NCI-H2227 (cell line): ENCODE results near the gene PTOV1.
"Not testable (repeated sequence)": the region's sequence is repeated elsewhere in the genome, so short reads cannot be mapped to it uniquely, and the experiment has no call there.

Experiments
- DNase-seq: peaks from one replicate; lab custom pipeline; 2025; ENCODE audit not compliant: unreplicated experiment; lab: John Stamatoyannopoulos, UW

The PTOV1 gene

DNA sequence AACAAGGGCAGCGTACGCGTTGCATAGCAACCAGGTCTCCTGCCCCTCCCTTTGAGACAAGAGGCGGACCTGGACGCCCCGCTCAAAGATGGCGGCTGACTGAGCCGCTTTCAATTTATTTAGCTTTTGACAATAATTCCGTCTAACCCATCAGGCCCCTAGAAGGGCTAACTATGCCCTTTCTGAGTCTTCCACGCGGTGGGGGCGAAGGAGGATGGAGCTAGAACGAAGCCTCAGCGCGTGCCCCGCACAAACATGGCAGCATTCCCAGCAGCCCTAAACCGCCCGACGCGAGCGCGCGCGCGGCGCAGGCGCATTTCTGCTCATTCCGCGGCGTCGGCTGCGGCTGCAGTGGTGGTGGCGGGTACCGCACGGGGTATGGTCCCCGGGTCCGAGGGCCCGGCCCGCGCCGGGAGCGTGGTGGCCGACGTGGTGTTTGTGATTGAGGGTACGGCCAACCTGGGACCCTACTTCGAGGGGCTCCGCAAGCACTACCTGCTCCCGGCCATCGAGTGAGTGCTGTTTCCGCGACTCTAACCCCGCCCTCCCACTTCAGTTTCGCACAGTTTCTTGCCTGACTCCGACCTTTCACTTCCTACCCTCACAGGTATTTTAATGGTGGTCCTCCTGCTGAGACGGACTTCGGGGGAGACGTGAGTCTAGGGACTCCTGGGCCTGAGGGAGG is 32.9 kb upstream of the PTOV1 start, which contains the start of gene MED25:
Gene MED25, plus strand, starts transcription at position 326 of the 685 bp plus-strand sequence. Its CDS starts 53 bp downstream, at position 379.
- peak; percentile 88 for DNase-seq

- DNase-seq: no peak
Measured at GRCh38 chr19:49818649-49819370, 32.1 kb upstream of the PTOV1 start.

DNA sequence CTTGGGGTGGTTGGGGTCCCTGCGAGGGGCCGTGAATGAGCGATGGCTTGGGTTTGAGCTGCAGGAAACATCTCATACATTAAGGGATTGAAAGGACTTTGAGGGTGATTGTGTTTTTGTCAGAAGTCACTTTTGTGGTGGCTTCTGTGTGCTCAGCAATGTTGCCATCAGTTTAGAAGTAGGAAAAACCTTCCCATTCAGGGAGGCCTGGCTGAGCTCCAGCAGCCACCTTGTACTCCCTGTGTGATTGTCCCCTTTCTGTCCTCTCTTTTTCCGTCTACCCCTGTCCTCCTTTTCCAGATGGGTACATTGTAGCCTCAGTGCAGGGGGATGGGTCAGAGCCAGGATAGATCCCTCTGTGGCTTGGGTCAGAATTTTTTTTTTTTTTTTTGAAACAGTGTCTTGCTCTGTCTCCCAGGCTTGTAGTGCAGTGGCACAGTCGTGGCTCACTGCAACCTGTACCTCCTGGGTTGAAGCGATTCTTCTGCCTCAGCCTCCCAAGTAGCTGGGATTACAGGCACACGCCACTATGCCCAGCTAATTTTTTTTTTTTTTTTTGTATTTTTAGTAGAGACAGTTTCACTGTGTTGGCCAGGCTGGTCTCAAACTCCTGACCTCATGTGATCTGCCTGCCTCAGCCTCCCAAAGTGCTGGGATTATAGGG is 31.4 kb upstream of the PTOV1 start:
- DNase-seq: not testable (repeated sequence)

DNA sequence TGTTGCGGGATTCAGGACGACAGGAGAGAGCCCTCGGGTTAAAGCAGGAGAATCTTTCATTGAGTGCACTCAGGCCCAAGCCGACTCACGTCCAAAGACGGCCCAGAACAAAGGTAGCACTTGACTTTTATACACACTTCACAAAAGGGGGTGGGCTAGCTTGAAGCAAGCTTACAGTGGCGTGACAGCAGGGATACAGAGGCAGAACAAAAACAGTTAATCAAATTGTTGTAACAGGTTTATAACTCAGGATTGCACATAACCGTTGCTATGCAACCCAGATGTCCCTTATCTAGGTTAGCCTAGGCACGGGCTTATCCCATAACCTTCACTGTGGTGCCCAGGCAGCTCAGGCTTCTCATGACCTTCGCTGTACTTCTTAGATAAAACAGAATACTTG is 30.8 kb upstream of the PTOV1 start:
- no peak for DNase-seq

DNA sequence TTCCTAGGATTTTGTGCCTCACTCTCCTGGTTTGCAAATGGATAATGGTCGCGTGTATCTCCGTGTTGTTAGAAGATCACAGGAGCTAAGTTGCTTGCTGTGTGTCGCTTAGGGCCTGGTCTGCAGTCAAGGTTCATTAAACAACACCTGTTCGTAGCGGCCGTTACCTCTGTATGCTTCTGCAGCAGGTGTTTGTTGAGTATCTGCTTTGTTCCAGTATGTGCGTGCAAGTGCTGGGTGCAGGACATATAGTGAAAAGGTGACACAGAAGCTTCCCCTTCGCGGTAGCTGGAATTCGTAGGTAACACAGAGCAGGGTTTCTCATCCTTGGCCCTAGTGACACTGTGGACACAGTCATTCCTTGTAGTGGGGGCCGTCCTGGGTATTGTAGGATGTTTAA is 27.5 kb upstream of the PTOV1 start:
- DNase-seq: no peak

DNA sequence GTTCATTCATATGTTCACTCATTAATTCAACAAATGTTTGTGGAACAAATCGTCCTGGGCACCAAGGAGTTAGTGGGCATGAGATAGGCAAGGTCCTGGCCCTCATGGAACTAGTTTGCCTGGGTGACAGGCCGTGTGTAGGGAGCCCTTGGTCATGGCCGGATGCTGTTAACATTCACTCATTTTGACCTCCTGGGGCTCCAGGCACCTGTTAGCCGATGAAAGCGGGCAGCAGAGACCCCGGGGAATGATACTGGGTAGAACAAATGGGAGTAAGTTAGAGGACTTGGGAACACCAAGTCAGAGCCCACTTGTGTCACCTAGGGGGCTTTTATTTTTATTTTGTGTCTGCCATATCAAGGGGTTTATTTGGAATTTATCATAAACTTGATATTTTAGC is 26.3 kb upstream of the PTOV1 start:
- DNase-seq: no peak

GRCh38 chr19:49827034-49827433 is 23.9 kb upstream of the PTOV1 start:
- DNase-seq: no peak

DNA sequence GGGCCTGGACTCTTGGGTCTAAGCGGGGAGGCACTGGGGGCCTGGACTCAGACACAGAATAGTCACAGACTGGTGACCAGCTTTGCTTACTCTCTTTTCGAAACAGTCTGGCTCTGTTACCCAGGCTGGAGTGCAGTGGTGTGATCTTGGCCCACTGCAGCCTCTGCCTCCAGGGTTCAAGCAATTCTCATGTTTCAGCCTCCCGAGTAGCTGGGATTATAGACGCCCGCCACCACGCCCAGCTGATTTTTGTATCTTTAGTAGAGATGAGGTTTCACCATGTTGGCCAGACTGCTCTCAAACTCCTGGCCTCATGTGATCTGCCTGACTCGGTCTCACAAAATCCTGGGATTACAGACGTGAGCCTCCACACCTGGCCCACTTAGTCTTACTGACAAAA is 21.8 kb upstream of the PTOV1 start:
- DNase-seq: no peak

DNA sequence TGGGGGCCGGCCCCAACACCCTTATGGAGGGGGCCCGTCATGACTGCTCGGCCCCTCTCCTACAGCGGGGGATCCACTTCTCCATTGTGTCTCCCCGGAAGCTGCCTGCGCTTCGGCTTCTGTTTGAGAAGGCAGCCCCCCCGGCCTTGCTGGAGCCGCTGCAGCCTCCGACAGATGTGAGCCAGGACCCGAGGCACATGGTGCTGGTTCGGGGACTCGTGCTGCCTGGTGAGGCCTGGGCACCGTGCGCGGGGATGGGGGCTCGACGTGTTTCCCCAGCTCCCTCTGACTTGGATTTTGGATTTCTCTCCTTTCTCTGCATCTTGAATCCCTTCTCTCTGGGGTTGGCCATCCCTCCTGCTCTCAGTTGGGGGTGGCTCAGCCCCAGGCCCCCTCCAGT is 21.2 kb upstream of the PTOV1 start:
- no peak for DNase-seq

DNA sequence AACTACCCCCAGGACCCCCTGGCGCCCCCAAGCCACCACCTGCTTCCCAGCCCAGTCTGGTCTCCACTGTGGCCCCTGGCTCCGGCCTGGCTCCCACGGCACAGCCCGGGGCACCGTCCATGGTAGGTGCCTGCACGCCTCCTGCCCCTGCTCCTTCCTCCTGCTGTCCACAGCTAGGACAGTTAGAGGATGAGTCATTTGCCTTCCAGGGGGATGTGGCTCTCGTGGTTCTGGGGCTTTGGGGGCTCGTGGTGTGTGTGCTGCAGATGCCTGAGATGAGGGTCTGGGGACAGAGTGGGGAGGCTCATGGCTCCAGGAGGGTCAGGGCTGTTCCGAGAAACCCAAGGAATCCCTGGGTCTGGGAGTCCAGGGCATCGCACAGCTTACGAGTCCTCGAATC is 20.2 kb upstream of the PTOV1 start:
- no peak for DNase-seq

DNA sequence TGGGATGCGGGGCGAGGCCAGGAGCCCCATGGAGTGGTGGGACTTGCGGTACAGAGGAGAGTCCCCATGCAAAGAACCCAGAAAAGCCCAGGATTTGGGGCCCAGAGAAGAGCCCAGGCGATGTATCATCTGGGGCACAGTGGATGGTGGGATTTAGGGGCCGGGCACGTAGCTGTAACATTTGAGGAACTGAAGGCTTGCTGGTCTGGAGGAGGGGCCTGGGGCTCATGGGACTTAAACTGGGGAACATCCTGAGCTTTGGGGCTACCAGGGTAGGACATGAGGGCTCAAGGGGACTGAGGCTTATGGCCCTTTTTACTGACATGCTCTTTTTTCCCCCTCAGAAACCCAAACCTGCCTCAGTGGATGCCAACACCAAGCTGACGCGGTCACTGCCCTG is 19.4 kb upstream of the PTOV1 start:
- no peak for DNase-seq

GRCh38 chr19:49832556-49832955 is 18.4 kb upstream of the PTOV1 start:
- no peak for DNase-seq

DNA sequence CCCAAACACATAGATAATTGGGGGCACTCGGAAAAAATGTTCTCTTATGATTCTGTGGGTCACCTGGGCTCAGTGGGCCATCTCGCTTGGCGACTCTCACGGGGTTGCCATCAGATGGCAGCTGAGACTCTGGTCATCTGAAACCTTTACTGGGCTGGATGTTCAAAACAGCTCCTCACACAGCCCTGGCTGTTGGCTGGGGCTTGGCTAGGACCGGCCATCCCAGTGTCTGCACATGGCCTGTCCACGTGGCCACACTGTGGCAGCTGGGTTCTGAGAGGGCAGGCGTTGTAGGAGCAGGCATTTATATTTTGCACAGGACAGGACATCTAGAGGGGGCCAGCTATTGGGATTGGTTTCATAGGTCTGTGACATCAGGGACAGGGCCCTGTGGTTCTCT is 17.4 kb upstream of the PTOV1 start:
- no peak for DNase-seq

- no peak for DNase-seq
Measured at GRCh38 chr19:49835562-49835961, 15.4 kb upstream of the PTOV1 start.

DNA sequence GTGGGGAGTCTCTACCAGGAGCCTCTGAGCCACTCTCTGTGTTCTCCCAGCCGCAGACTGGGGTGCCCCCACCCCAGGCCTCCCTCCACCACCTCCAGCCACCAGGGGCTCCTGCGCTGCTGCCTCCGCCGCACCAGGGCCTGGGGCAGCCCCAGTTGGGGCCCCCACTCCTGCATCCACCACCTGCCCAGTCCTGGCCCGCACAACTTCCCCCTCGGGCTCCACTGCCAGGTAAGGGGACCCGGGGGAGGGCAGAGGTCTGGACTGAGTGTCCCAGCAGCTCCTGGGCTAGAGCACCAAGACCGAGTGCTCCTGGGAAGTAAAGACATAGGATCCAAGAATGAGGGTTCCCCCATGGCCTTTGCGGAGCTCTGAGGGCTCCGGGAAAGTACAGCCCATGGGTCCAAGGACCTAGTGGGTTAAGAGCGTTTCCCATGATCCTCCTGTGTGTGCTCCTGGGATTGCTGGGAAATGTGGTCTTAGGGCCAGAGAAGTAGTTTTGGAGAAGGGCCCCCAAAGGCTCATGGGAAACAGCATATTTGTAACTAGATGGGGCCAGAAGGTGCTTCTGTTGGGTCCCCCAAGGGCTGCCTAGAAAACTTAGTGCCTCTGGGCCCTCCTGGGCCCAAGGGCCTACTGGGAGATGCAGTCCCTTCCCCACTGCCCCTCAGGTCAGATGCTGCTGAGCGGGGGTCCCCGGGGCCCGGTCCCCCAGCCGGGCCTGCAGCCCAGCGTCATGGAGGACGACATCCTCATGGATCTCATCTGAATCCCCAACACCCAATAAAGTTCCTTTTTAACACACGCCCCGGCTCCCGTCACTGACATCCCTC is 14.6 kb upstream of the PTOV1 start:
- no peak for DNase-seq

- DNase-seq: no peak
Measured at GRCh38 chr19:49837009-49837310, 14.0 kb upstream of the PTOV1 start.

- DNase-seq: no peak
Measured at GRCh38 chr19:49837425-49837824, 13.5 kb upstream of the PTOV1 start.

GRCh38 chr19:49838885-49839588 is 11.9 kb upstream of the PTOV1 start:
- no peak for DNase-seq

DNA sequence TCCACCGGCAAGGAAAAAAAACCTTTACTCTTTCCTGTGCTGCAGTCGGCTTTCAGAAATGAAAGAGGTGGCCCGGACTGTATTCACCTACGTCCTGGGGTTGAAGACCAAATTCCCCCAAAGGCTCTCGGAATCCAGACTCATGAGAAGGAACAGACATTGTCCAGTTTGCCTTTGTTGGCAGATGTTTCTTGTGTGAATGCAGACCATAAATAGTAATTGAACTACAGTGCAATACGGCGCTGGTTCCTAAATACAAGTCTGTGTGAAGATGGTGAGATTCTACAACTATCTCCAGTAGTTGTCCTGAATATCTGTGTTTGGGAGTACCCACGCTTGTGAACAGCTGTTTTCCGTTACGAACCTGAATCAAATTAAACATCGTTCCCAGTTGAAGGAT is 11.2 kb upstream of the PTOV1 start:
- no peak for DNase-seq

DNA sequence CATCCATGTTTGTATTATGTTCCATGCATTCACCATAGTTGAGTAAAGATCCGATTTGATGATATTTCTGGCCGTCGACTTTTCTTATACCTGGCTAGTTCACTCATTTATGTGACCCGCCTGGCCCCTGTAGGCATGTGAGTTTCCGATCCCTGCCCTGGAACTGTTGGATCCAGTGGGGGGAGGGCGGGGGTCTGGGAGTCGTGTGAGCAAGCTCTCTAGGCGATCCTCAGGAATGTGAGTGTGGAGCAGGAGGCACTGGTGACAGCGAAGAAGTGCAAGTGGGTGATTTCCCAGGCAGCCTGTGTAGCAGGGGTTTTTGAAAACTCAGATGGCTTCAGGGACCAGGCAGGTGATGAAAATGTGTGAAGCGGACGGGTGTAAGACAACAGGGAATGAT is 10.6 kb upstream of the PTOV1 start:
- DNase-seq: no peak

GRCh38 chr19:49840736-49841249 is 10.2 kb upstream of the PTOV1 start:
- no peak for DNase-seq
